ENCODE results near the gene ASCC2. TPM values are rescaled to one million over a fixed set of nuclear protein-coding genes. Genes with fewer than 3 reads are reported as not detected.

Gene ASCC2
- total RNA-seq, 1 donor from 2014 or later = 33.8 TPM

GRCh38 chr22:29750029-29750428 lies 88.0 kb downstream of the ASCC2 start:
- ATAC-seq = no peak
- DNase-seq (ENCODE audit: missing footprints) = no peak
- intact Hi-C loops (cut with DNase I) = no loop called here

- no peak for ATAC-seq
- intact Hi-C loops (cut with DNase I) = no loop called here
- DNase-seq (ENCODE audit: missing footprints) = no peak
These were observed 89.7 kb downstream of the ASCC2 start for GRCh38 chr22:29748248-29748893.

- DNase-seq (ENCODE audit: missing footprints) (no peak), ATAC-seq (no peak)
- intact Hi-C loops (cut with DNase I) = no loop called here
These were observed 90.2 kb downstream of the ASCC2 start for GRCh38 chr22:29747832-29748231.

GRCh38 chr22:29744902-29745301 lies 93.2 kb downstream of the ASCC2 start:
- ATAC-seq = no peak
- no peak for DNase-seq (ENCODE audit: missing footprints)
- intact Hi-C loops (cut with DNase I) = no loop called here

GRCh38 chr22:29742326-29742725 lies 95.7 kb downstream of the ASCC2 start:
- intact Hi-C loops (cut with DNase I) = no loop called here
- ATAC-seq = no peak
- DNase-seq (ENCODE audit: missing footprints) = peak; percentile 22

DNA sequence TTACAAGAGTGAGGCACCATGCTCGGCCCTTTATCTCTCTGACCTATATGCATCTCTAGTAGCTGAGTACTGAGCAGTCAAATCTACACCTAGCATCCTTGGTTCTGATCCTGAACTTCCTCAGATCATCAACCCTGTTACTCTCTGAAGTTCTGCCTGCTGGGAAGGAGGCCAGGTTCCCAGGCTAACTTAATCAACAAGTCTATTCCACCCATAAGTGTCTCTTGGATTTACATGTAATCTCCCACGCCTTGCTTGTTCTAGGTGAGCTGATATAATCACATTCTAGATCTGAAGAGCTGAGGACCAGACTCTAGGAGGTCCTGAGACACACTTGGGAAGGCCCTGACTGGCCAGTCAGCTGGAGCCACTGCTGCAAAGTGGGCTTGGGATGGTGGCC lies 96.1 kb downstream of the ASCC2 start:
- no peak for DNase-seq (ENCODE audit: missing footprints)
- intact Hi-C loops (cut with DNase I) = no loop called here
- ATAC-seq = no peak

- DNase-seq (ENCODE audit: missing footprints) = peak; percentile 51
- intact Hi-C loops (cut with DNase I) = no loop called here
- no peak for ATAC-seq
These were observed 97.9 kb downstream of the ASCC2 start for GRCh38 chr22:29740216-29740615.

DNA sequence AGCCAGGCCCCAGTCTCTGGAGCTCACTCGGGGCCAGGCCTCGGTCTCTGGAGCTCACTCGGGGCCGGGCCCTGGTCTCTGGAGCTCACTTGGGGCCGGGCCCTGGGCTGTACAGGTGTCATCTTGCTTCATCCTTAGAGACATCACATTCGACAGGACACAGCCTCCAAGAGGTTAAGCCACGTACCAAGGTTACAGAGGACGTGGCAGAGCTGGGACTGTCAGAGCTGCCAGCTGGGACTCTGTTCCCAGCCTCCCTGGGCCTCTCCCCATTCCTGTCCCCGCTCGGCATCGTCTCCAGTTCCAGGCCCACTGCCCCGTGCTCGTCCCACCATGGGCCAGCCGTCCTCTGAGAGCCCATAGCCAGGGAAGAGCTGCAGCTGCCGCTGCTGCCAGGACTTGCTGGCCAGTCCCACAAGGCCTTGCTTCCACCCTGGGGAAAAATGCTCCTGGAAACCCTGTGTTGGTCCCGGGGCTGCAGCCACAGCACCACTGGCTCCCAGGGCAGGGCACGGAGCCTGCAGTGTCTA lies 98.7 kb downstream of the ASCC2 start:
- DNase-seq (ENCODE audit: missing footprints) (peak; percentile 32), ATAC-seq (no peak)
- intact Hi-C loops (cut with DNase I) = no loop called here

Other genes with a start within 250 kb of the ASCC2 start
- gene NF2, start 234.6 kb downstream of the ASCC2 start, total RNA-seq = 49.0 TPM
- gene CABP7, start 118.3 kb downstream of the ASCC2 start, total RNA-seq = not detected
- gene ZMAT5, start 71.3 kb downstream of the ASCC2 start, total RNA-seq = 21.7 TPM
- 381 TPM for gene UQCR10, start 70.9 kb downstream of the ASCC2 start, total RNA-seq
- 32.3 TPM for gene MTMR3, start 44.9 kb upstream of the ASCC2 start, total RNA-seq
- gene HORMAD2, start 242.2 kb upstream of the ASCC2 start, total RNA-seq = not detected